LNCaP clone FGC (cell line): ENCODE data around the gene MSRB2.

Experiments used
- DNase-seq: peaks from one replicate; pipeline ENCODE4 v3.0.0-alpha.2; 2011; ENCODE audit warnings: low read depth
- H3K4me3 ChIP-seq: 2 replicates; pipeline ENCODE4 v1.5.1; 2011; ENCODE audit warnings: mild to moderate bottlenecking, low read depth, low read length, control low read depth
- TF ChIP-seq, protein P1 (sequence below): IDR thresholded peaks from 2 replicates; pipeline ENCODE4 v1.5.1; 2012; ENCODE audit warnings: mild to moderate bottlenecking; ENCODE audit not compliant: control insufficient read depth, insufficient read depth; ENCODE audit errors: extremely low read depth

The MSRB2 gene

DNA sequence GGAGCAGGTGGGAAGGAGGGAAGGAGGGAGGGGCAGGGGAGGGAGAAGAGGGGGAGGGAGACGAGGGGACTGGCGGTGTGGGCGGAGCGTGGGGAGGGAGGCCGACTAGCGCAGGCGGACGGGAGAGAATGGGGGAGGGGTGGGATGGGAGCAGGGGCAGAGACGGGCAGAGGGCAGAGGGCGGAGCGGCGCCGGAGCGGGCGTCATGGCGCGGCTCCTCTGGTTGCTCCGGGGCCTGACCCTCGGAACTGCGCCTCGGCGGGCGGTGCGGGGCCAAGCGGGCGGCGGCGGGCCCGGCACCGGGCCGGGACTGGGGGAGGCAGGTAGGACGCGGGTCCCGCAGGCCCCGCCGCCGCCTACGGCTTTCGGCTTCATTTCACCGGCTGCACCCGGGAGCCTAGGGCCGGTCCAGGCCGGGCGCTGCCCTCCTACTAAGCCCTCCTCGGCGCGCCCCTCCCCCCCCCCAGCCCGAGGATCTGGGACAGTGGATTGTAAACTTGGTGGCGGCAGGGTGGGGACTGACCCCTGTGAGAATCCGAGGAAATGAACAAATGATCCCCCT lies at the start of gene MSRB2:
Gene MSRB2 (plus strand): TSS at position 176 of the 562 bp plus-strand sequence. CDS start 30 bp downstream, at position 206.
- peak within 1 kb of the TSS; percentile 50 for H3K4me3 ChIP-seq
- TF ChIP-seq, protein P1, sequence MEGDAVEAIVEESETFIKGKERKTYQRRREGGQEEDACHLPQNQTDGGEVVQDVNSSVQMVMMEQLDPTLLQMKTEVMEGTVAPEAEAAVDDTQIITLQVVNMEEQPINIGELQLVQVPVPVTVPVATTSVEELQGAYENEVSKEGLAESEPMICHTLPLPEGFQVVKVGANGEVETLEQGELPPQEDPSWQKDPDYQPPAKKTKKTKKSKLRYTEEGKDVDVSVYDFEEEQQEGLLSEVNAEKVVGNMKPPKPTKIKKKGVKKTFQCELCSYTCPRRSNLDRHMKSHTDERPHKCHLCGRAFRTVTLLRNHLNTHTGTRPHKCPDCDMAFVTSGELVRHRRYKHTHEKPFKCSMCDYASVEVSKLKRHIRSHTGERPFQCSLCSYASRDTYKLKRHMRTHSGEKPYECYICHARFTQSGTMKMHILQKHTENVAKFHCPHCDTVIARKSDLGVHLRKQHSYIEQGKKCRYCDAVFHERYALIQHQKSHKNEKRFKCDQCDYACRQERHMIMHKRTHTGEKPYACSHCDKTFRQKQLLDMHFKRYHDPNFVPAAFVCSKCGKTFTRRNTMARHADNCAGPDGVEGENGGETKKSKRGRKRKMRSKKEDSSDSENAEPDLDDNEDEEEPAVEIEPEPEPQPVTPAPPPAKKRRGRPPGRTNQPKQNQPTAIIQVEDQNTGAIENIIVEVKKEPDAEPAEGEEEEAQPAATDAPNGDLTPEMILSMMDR, result no peak
- DNase-seq, result peak; percentile 93

DNA sequence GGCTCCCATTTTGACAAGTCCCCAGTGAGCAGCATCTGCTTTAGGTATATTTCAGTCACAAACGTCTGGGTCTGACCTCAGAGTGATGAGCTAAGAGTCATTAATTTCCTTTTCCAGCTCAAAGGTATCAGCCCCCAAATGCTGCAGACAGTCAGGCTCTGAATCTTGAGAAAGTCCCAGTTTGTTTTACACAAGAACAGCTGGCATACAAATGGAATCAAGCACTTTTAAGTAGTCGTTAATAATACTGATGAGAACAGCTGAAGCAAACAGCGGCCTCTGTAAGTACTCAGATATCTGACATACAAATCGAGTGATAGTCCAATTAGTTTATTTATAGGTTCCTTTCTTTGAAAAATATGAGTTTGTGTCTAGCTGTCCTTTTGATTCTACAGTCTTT lies 49.4 kb upstream of the MSRB2 start:
- no peak for DNase-seq
- TF ChIP-seq, protein P1, result no peak
- no peak overlapping the region for H3K4me3 ChIP-seq

DNA sequence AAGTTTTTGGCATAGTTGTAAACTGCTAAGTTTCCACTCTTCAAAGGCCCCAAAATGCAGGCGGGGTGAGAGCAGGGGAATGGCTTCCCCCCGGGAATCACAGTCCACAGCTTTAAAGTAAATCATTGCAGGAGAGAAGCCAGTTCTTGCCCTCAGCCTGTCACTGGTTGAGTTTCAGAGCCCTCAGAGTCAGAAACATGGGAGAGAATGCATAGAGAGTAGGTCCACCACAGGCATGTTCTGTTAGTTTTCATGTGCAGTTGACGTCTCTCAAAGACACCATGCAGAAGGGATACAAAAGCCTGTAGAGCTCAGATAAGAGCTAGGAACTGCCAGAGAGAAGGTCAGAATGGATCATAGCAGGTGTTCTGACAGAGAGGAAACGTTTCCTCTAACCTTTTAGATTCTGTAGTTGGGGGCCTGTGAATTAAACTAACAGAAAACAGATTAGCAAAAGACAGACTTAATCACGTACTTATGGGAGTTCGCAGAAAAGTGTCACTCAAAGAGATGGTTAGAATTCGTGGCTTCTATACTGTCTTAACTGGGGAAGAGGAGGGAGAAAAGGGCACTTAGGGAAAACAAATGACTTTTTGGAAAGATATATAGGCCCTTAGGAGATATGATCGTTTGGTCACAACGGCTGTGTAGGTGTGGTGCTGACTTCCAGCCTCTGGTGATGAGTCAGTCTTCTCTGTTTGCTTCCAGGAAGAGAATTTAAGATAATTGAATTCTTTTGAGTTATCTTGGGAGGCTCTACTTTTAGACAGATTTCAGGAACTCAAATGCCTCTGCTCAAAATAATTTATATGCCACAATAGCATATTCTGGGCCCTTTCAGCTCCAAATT lies 48.0 kb upstream of the MSRB2 start:
- TF ChIP-seq, protein P1, result no peak
- no peak for DNase-seq
- no peak overlapping the region for H3K4me3 ChIP-seq

DNA sequence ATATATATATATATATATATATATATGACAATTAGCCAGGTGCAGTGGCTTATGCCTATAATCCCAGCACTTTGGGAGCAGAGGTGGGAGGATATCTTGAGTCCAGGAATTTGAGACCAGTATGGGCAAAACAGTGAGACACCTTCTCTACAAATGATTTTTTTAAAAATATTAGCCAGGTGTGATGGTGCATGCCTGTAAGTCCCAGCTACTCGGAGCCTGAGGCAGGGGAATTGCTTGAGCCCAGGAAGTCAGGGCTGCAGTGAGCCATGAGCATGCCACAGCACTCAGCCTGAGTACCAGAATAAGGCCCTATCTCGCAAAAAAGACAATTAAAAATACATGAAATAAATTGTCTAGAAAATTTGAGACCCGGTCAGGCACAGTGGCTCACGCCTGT lies 47.2 kb upstream of the MSRB2 start:
- DNase-seq, result no peak
- TF ChIP-seq, protein P1, result no peak
- H3K4me3 ChIP-seq, result no peak overlapping the region

DNA sequence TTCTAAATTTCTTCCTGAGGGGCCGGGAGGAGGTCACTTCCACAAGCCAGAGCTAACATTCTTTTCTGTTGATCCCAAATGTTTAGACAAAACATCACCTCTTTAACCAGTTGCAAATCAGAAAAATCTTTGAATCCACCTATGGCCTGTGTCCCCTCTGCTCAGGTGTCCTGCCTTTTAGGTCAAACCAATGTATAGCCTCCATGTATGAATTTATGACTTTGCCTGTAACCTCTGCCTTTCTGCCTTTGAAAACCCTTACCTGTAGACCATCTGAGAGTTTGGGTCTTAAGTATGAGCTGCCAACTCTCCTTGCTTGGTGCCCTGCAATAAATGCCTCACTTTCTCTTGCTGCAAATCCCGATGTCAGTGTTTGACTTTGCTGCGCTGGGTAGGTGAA lies 44.1 kb upstream of the MSRB2 start:
- H3K4me3 ChIP-seq, result no peak overlapping the region
- TF ChIP-seq, protein P1, result no peak
- no peak for DNase-seq

DNA sequence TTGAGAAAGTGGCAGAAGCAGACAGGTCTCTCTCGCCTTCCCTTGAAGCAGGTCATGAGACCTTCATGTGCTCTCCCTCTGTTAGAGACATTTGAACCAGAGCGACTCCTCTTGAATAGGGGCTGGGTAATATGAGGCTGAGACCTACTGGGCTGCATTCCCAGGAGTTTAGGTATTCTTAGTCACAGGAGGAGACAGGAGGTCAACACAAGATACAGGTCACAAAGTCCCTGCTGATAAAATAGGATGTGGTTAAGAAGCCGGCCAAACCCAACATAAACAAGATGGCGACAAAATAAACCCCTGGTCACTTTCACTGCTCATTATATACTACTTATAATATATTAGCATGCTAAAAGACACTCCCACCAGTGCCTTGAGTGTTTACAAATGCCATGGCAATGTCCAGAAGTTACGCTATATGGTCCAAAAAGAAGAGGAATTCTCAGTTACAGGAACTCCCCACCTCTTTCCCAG lies 43.5 kb upstream of the MSRB2 start:
- TF ChIP-seq, protein P1, result no peak
- DNase-seq, result no peak
- no peak overlapping the region for H3K4me3 ChIP-seq
